Temporal lobe (tissue), 2 donors: ENCODE measurements around the gene ARHGAP32. TPM values are rescaled to one million over a fixed set of nuclear protein-coding genes. Genes with fewer than 3 reads are reported as not detected.

Experiments used
- small RNA-seq: library from RNA; depleted of rRNA; stranded (forward); fragments of <200 nt; gene quantifications from one replicate; pipeline ENCODE3, GENCODE V24; 2014; ENCODE audit warnings: low replicate concordance
- total RNA-seq: library from RNA; depleted of rRNA; stranded (reverse); fragments of >200 nt; gene quantifications from one replicate; pipeline ENCODE4 v1.2.3, GENCODE V29; 2014

The ARHGAP32 gene
- total RNA-seq, 1 donor from 2014 or later = 77.4 TPM

Small RNA genes lying within 50 kb of the gene (small RNA-seq; reads per million reads assigned to genes)
- gene RF00019 = not detected
- gene RNU6-874P = not detected
- not detected for gene RNU6-876P

Other genes starting within 250 kb of the ARHGAP32 start
- gene TP53AIP1, start 249.5 kb downstream of the ARHGAP32 start, total RNA-seq = 0.25 TPM
- under 0.01 TPM for gene BARX2, start 183.5 kb upstream of the ARHGAP32 start, total RNA-seq